A549 (cell line): ENCODE results near the gene CDK17. TPM values are rescaled to one million over a fixed set of nuclear protein-coding genes. Genes with fewer than 3 reads are reported as not detected.

ENCODE experiments used
- ATAC-seq, 2 experiments: fragments of 200-7000 bp in 1 of 2; fragments of >200 bp in 1 of 2; cut with Nextera tagmentation in 1 of 2; cut with Tn5 transposase in 1 of 2; 3 replicates each; pipeline versions ENCODE4 v1.8.0 to v1.9.1; 2018 to 2020; ENCODE audit warnings: mild to moderate bottlenecking in 1 of 2, moderate library complexity in 1 of 2
- CTCF ChIA-PET: fragments of 300-600 bp; sonication (Branson Sonifier 250); formaldehyde crosslinking; extraction: SDS; loops from one replicate; lab custom pipeline; 2021; ENCODE audit warnings: antibody characterized with exemption, inconsistent platforms; lab: Yijun Ruan, JAX
- POLR2A ChIA-PET: fragments of 350-600 bp; formaldehyde crosslinking; extraction: SDS; loops from one replicate; lab custom pipeline; 2021; ENCODE audit warnings: antibody characterized with exemption, inconsistent platforms; lab: Yijun Ruan, JAX
- DNase-seq, 2 experiments: peaks; one replicate each; pipeline versions ENCODE4 v3.0.0 to v3.0.0-alpha.2; 2011 to 2016; ENCODE audit warnings: low read depth in 1 of 2, low spot score in 1 of 2
- FAIRE-seq: peaks from 2 replicates; lab custom pipeline; 2011; peaks lifted over from hg19 to GRCh38; lab: Jason Lieb, UNC
- H3K27ac ChIP-seq, 2 experiments: fragments of >200 bp; sonication (Bioruptor Twin); formaldehyde crosslinking; 3 replicates each; pipeline ENCODE4 v1.5.1; 2016 to 2017
- H3K4me1 ChIP-seq: fragments of >200 bp; sonication (Bioruptor Twin); formaldehyde crosslinking; 3 replicates; pipeline ENCODE4 v1.6.1; 2016
- H3K4me2 ChIP-seq: fragments of >200 bp; sonication (Bioruptor Twin); formaldehyde crosslinking; 3 replicates; pipeline ENCODE4 v1.6.1; 2016
- H3K4me3 ChIP-seq: fragments of >200 bp; sonication (Bioruptor Twin); formaldehyde crosslinking; 3 replicates; pipeline ENCODE4 v1.5.1; 2016
- H3K9me3 ChIP-seq: fragments of >200 bp; sonication (Bioruptor Twin); formaldehyde crosslinking; 3 replicates; pipeline ENCODE4 v1.6.1; 2016
- CHD2 ChIP-seq: fragments of 150-350 bp; IDR thresholded peaks from 2 replicates; pipeline ENCODE4 v1.6.1; 2014; ENCODE audit warnings: low read length; ENCODE audit not compliant: partially characterized antibody
- CHD4 ChIP-seq: fragments of 200-600 bp; sonication (generic); IDR thresholded peaks from 2 replicates; pipeline ENCODE4 v1.6.1; 2016; ENCODE audit warnings: antibody characterized with exemption, mild to moderate bottlenecking, borderline replicate concordance
- CTCF ChIP-seq: fragments of >200 bp; sonication (Bioruptor Twin); formaldehyde crosslinking; IDR thresholded peaks from 3 replicates; pipeline ENCODE4 v1.5.1; 2016
- E2F6 ChIP-seq: IDR thresholded peaks from 2 replicates; pipeline ENCODE4 v1.6.1; 2012; ENCODE audit warnings: low read depth, borderline replicate concordance
- EHF ChIP-seq: fragments of 250-450 bp; sonication (Bioruptor Pico); IDR thresholded peaks from 2 replicates; pipeline ENCODE4 v1.5.0; 2020; ENCODE audit warnings: mild to moderate bottlenecking
- EHMT2 ChIP-seq: fragments of 200-600 bp; sonication (generic); IDR thresholded peaks from 2 replicates; pipeline ENCODE4 v1.6.1; 2016; ENCODE audit warnings: antibody characterized with exemption, low read depth, mild to moderate bottlenecking, moderate library complexity
- ESRRA ChIP-seq: fragments of 150-350 bp; IDR thresholded peaks from 2 replicates; pipeline ENCODE4 v1.6.1; 2014; ENCODE audit warnings: mild to moderate bottlenecking, low read length, borderline replicate concordance
- FOSB ChIP-seq: fragments of 250-450 bp; sonication (Bioruptor Pico); IDR thresholded peaks from 2 replicates; pipeline ENCODE4 v1.5.0; 2020; ENCODE audit warnings: mild to moderate bottlenecking, moderate library complexity
- FOXS1 ChIP-seq: fragments of 250-450 bp; sonication (Bioruptor Pico); IDR thresholded peaks from 2 replicates; pipeline ENCODE4 v1.5.0; 2020; ENCODE audit warnings: mild to moderate bottlenecking, moderate library complexity
- HMGXB4 ChIP-seq: fragments of 250-450 bp; sonication (Bioruptor Pico); IDR thresholded peaks from 2 replicates; pipeline ENCODE4 v1.5.0; 2021; ENCODE audit warnings: mild to moderate bottlenecking, moderate library complexity, borderline replicate concordance
- KDM5A ChIP-seq: fragments of 200-600 bp; sonication (generic); IDR thresholded peaks from 2 replicates; pipeline ENCODE4 v1.6.1; 2016; ENCODE audit warnings: antibody characterized with exemption, mild to moderate bottlenecking
- MAFK ChIP-seq: fragments of 450-650 bp; IDR thresholded peaks from 2 replicates; pipeline ENCODE4 v1.6.1; 2014; ENCODE audit not compliant: partially characterized antibody
- NR3C1 ChIP-seq: fragments of >200 bp; sonication (Bioruptor Twin); formaldehyde crosslinking; IDR thresholded peaks from 3 replicates; pipeline ENCODE4 v1.6.1; 2017
- REST ChIP-seq: fragments of 200-600 bp; sonication (generic); IDR thresholded peaks from 2 replicates; pipeline ENCODE4 v1.6.1; 2016; ENCODE audit warnings: antibody characterized with exemption, mild to moderate bottlenecking, moderate library complexity
- SMC3 ChIP-seq: fragments of >200 bp; sonication (Bioruptor Twin); formaldehyde crosslinking; IDR thresholded peaks from 3 replicates; pipeline ENCODE4 v1.6.1; 2018; ENCODE audit warnings: inconsistent platforms
- ZC3H11A ChIP-seq: fragments of 450-650 bp; IDR thresholded peaks from 2 replicates; pipeline ENCODE4 v1.6.1; 2014; ENCODE audit warnings: antibody characterized with exemption, mild to moderate bottlenecking
- WGBS: methylation state at CpG from one replicate; pipeline ENCODE4 v1.1.6; 2017; ENCODE audit errors: missing lambda C conversion rate; 5-methylcytosine and 5-hydroxymethylcytosine counted together
- polyA plus RNA-seq, 4 experiments: library from polyadenylated mRNA; depleted of rRNA in 3 of 4; stranded (reverse); fragments of >200 nt; fragmentation: RNase III in 1 of 4; extraction: RNeasy Plus Mini Kit Qiagen cat#74134 plus additional on column Dnase treatment in 1 of 4; gene quantifications; 2 replicates in 3 of 4; 3 replicates in 1 of 4; pipeline ENCODE4 v1.2.3, GENCODE V29; 2011 to 2017

CDK17 gene
- polyA plus RNA-seq, 2 of the 4 experiments (the other 2 are of a cell fraction): 11.4 to 43.5 TPM

GRCh38 chr12:96274331-96274730 is 125.9 kb downstream of the CDK17 start:
- no peak overlapping the region for H3K4me2 ChIP-seq
- no peaks in the 10 kb centered on the region for H3K4me1 ChIP-seq
- H3K4me3 ChIP-seq: no peak overlapping the region
- ChIA-PET CTCF (no interaction called here), POLR2A (no interaction called here)
- H3K9me3 ChIP-seq: no peaks in the 10 kb centered on the region
- H3K27ac ChIP-seq: no peak overlapping the region
- DNase-seq: no peak
- TF ChIP-seq FOXS1 (no peak), CHD4 (no peak), KDM5A (no peak), CHD2 (no peak), ZC3H11A (no peak), HMGXB4 (CRISPR knock-in tag) (no peak), MAFK (no peak), SMC3 (no peak), FOSB (CRISPR knock-in tag) (no peak), NR3C1 (no peak), ESRRA (no peak), EHF (CRISPR knock-in tag) (no peak), E2F6 (no peak), EHMT2 (no peak)
- no peak for FAIRE-seq
- ATAC-seq: no peak

GRCh38 chr12:96271469-96272199 is 128.6 kb downstream of the CDK17 start:
- Histone ChIP-seq H3K4me2 (no peak overlapping the region), H3K9me3 (no peaks in the 10 kb centered on the region), H3K4me1 (no peaks in the 10 kb centered on the region), H3K4me3 (no peak overlapping the region), H3K27ac (no peak overlapping the region; a peak in 1 of 6 replicates)
- ATAC-seq (no peak), DNase-seq (no peak), FAIRE-seq (no peak)
- POLR2A ChIA-PET: no interaction called here
- TF ChIP-seq SMC3: no peak
- no peak for TF ChIP-seq REST
- TF ChIP-seq CTCF: no peak
- 77% methylated on average over 8 of the region's 8 CpGs for WGBS
- CTCF ChIA-PET: interaction anchor here (0.6 to 0.8 kb wide), 2 partner anchors 9 to 222 kb away, joined by 3 read pairs; no protein-coding TSS in a partner anchor
